Measurements from ENCODE around the gene SCP2D1.

Gene SCP2D1

DNA sequence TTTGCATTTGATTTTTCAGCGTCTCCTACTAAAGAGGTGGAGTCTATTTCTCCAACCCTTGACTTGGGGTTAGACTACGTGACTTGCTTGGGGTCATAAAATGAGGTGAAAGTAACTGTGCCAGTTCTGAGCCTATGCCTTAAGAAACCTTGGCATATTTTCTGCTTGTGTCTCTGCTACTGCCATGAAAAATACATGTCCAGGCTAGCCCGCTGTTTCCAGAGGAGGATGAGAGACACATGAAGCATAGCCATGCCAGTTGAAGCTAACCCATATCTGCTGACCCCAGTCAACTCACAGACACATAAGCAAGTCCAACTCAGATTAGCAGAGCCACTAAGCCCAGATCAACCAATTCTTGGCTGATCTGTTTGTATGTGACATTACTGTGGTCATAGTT lies 38.7 kb downstream of the SCP2D1 start:
- H3K4me3 ChIP-seq (ENCODE audit: low read length) = no peak overlapping the region
- no peak for DNase-seq (ENCODE audit: low read depth)
- TF ChIP-seq, protein P1, sequence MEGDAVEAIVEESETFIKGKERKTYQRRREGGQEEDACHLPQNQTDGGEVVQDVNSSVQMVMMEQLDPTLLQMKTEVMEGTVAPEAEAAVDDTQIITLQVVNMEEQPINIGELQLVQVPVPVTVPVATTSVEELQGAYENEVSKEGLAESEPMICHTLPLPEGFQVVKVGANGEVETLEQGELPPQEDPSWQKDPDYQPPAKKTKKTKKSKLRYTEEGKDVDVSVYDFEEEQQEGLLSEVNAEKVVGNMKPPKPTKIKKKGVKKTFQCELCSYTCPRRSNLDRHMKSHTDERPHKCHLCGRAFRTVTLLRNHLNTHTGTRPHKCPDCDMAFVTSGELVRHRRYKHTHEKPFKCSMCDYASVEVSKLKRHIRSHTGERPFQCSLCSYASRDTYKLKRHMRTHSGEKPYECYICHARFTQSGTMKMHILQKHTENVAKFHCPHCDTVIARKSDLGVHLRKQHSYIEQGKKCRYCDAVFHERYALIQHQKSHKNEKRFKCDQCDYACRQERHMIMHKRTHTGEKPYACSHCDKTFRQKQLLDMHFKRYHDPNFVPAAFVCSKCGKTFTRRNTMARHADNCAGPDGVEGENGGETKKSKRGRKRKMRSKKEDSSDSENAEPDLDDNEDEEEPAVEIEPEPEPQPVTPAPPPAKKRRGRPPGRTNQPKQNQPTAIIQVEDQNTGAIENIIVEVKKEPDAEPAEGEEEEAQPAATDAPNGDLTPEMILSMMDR (conservative IDR thresholded peaks at IDR 0.05; ENCODE audit: low read depth, low read length) = no peak

DNA sequence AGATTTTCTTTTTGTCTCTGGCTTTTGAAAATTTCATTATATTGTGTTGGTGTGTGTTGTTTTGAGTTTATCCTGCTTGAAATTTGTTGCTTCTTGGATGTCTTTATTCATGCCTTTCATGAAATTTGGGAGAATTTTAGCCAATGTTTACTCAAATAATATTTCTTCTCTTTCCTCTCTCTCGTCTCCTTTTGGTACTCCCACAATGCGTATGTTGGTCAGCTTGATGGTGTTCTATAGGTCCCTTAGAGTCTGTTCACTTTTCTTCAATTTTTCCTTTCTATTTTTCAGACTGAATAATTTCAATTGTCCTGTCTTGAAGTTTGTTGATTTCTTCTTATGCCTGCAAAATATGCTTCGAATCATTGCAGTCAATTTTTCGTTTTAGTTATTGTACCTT lies 39.6 kb downstream of the SCP2D1 start:
- DNase-seq (ENCODE audit: low read depth) = no peak
- no peak overlapping the region for H3K4me3 ChIP-seq (ENCODE audit: low read length)
- TF ChIP-seq, protein P1 (conservative IDR thresholded peaks at IDR 0.05; ENCODE audit: low read depth, low read length) = no peak

GRCh38 chr20:18853946-18854646 lies 40.5 kb downstream of the SCP2D1 start:
- H3K4me3 ChIP-seq (ENCODE audit: low read length) = no peak overlapping the region
- TF ChIP-seq, protein P1 (conservative IDR thresholded peaks at IDR 0.05; ENCODE audit: low read depth, low read length) = no peak
- no peak for DNase-seq (ENCODE audit: low read depth)

- no peak for DNase-seq (ENCODE audit: low read depth)
- TF ChIP-seq, protein P1 (conservative IDR thresholded peaks at IDR 0.05; ENCODE audit: low read depth, low read length) = no peak
- H3K4me3 ChIP-seq (ENCODE audit: low read length) = no peak overlapping the region
These were observed 42.3 kb downstream of the SCP2D1 start for GRCh38 chr20:18855882-18856281.

DNA sequence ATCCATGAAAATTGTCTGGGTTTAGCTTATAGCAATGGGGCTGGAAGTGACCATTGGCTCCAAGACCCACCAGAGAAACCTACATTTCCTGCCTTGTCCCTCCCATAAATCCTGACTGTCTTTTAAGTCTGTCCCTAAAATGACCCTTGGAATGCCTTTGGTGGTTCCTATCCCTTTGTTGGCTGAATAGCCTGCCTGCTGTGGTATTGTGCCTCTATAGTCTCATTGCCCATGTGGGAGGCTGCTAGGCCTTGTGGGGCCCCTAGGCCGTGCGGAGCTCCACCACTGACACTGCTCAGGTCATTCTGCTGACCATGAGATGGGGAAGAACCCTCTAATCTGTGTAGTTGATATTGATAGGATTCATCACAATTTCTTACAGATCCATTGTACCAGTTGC lies 43.3 kb downstream of the SCP2D1 start:
- H3K4me3 ChIP-seq (ENCODE audit: low read length) = no peak overlapping the region
- TF ChIP-seq, protein P1 (conservative IDR thresholded peaks at IDR 0.05; ENCODE audit: low read depth, low read length) = no peak
- no peak for DNase-seq (ENCODE audit: low read depth)

DNA sequence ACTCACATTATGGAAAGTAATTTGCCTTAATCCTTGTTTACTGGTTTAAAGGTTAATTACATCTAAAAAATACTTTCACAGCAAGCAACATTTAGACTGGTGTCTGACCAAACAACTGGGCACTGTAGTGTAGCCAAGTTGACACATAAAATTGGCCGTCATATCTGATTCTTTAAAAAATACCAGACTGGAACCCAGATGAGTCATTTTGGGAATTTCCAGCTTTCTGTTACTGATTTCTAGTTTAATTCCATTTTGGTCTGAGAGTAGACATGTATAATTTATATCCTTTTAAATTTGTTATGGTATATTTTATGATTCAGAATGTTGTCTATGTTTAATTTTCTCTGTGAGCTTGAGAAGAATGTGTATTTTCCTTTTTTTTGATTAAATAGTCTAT lies 44.1 kb downstream of the SCP2D1 start:
- TF ChIP-seq, protein P1 (conservative IDR thresholded peaks at IDR 0.05; ENCODE audit: low read depth, low read length) = no peak
- no peak for DNase-seq (ENCODE audit: low read depth)
- no peak overlapping the region for H3K4me3 ChIP-seq (ENCODE audit: low read length)

DNA sequence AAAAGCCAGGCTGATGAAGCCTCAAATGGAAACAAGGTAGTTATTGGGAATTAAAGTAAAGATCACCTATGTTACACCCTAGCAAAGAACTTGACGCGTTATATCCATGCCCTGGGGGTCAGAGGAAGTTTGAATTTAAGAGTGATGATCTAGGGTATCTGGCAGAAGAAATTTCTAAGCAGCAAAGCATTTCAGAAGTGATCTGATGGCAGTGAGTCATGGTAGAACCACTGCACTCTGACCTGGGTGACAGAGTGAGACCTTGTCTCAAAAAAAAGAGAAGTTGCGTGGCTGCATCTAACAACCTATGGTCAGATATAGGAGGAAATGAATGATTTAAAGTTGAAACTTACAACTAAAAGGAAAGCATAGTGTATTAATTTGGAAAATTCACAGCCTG lies 45.2 kb downstream of the SCP2D1 start:
- TF ChIP-seq, protein P1 (conservative IDR thresholded peaks at IDR 0.05; ENCODE audit: low read depth, low read length) = no peak
- no peak for DNase-seq (ENCODE audit: low read depth)
- no peak overlapping the region for H3K4me3 ChIP-seq (ENCODE audit: low read length)
